Stomach smooth muscle (tissue), 2 donors: ENCODE data around the gene SEMA3E.
"Not testable (repeated sequence)": the region's sequence is repeated elsewhere in the genome, so short reads cannot be mapped to it uniquely, and the experiment has no call there.

Source experiments
- H3K27ac ChIP-seq: one replicate; pipeline ENCODE4 v1.7.0; 2013; ENCODE audit warnings: mild to moderate bottlenecking, low read length, inconsistent platforms
- H3K27me3 ChIP-seq, 2 donors: one replicate each; pipeline ENCODE4 v1.7.0; 2013; ENCODE audit warnings: low read length in 2 of 2; ENCODE audit not compliant: insufficient read depth in 2 of 2, control insufficient read depth in 1 of 2
- H3K36me3 ChIP-seq, 2 donors: one replicate each; pipeline ENCODE4 v1.7.0; 2013; ENCODE audit warnings: low read length in 2 of 2; ENCODE audit not compliant: control insufficient read depth in 2 of 2, insufficient read depth in 2 of 2
- H3K4me1 ChIP-seq: one replicate; pipeline ENCODE4 v1.7.0; 2013; ENCODE audit warnings: low read length; ENCODE audit not compliant: control insufficient read depth, insufficient read depth
- H3K4me3 ChIP-seq, 2 donors: one replicate each; pipeline ENCODE4 v1.7.0; 2013; ENCODE audit warnings: low read length in 2 of 2
- H3K9ac ChIP-seq, 2 donors: one replicate each; pipeline ENCODE4 v1.7.0; 2013; ENCODE audit warnings: low read length in 2 of 2, mild to moderate bottlenecking in 1 of 2
- H3K9me3 ChIP-seq, 2 donors: one replicate each; pipeline ENCODE4 v1.7.0; 2013; ENCODE audit warnings: low read length in 2 of 2; ENCODE audit not compliant: control insufficient read depth in 2 of 2
- donor health status: healthy.
- donor health status: Pancreatic carcinoma.

The SEMA3E gene

GRCh38 chr7:83468251-83468739 lies 180.6 kb downstream of the SEMA3E start:
- no peak overlapping the region for H3K27ac ChIP-seq
- no peaks in the 10 kb centered on the region for H3K36me3 ChIP-seq
- no peaks in the 10 kb centered on the region for H3K9me3 ChIP-seq
- no peak overlapping the region for H3K9ac ChIP-seq
- H3K4me3 ChIP-seq: no peak overlapping the region
- no peaks in the 10 kb centered on the region for H3K27me3 ChIP-seq
- H3K4me1 ChIP-seq: no peaks in the 10 kb centered on the region

GRCh38 chr7:83467493-83467892 lies 181.4 kb downstream of the SEMA3E start:
- Histone ChIP-seq H3K4me1 (no peaks in the 10 kb centered on the region), H3K9me3 (no peaks in the 10 kb centered on the region), H3K36me3 (no peaks in the 10 kb centered on the region), H3K27ac (no peak overlapping the region), H3K4me3 (no peak overlapping the region), H3K9ac (no peak overlapping the region), H3K27me3 (no peaks in the 10 kb centered on the region)

- no peak overlapping the region for H3K27ac ChIP-seq
- H3K4me1 ChIP-seq: no peaks in the 10 kb centered on the region
- H3K36me3 ChIP-seq: no peaks in the 10 kb centered on the region
- H3K27me3 ChIP-seq: no peaks in the 10 kb centered on the region
- no peak overlapping the region for H3K9ac ChIP-seq
- H3K4me3 ChIP-seq: no peak overlapping the region
- no peaks in the 10 kb centered on the region for H3K9me3 ChIP-seq
These were observed 182.0 kb downstream of the SEMA3E start for GRCh38 chr7:83466956-83467355.

GRCh38 chr7:83466187-83466923 lies 182.6 kb downstream of the SEMA3E start:
- H3K27me3 ChIP-seq: no peaks in the 10 kb centered on the region
- no peak overlapping the region for H3K9ac ChIP-seq
- no peaks in the 10 kb centered on the region for H3K36me3 ChIP-seq
- no peaks in the 10 kb centered on the region for H3K4me1 ChIP-seq
- H3K4me3 ChIP-seq: no peak overlapping the region
- no peaks in the 10 kb centered on the region for H3K9me3 ChIP-seq
- H3K27ac ChIP-seq: no peak overlapping the region

GRCh38 chr7:83465643-83466042 lies 183.3 kb downstream of the SEMA3E start:
- H3K4me1 ChIP-seq: no peaks in the 10 kb centered on the region
- no peaks in the 10 kb centered on the region for H3K36me3 ChIP-seq
- H3K27me3 ChIP-seq: no peaks in the 10 kb centered on the region
- no peak overlapping the region for H3K4me3 ChIP-seq
- no peak overlapping the region for H3K27ac ChIP-seq
- H3K9ac ChIP-seq: no peak overlapping the region
- H3K9me3 ChIP-seq: no peaks in the 10 kb centered on the region

- H3K4me1 ChIP-seq, H3K27me3 ChIP-seq, H3K9me3 ChIP-seq, H3K9ac ChIP-seq, H3K4me3 ChIP-seq, H3K36me3 ChIP-seq, H3K27ac ChIP-seq: not testable (repeated sequence)
These were observed 187.1 kb downstream of the SEMA3E start for GRCh38 chr7:83461820-83462219.

GRCh38 chr7:83459930-83460653 lies 188.8 kb downstream of the SEMA3E start:
- not testable (repeated sequence) for H3K4me3 ChIP-seq, H3K9ac ChIP-seq, H3K4me1 ChIP-seq, H3K9me3 ChIP-seq, H3K27ac ChIP-seq, H3K27me3 ChIP-seq, H3K36me3 ChIP-seq

- H3K4me3 ChIP-seq, H3K36me3 ChIP-seq, H3K9me3 ChIP-seq, H3K4me1 ChIP-seq, H3K27me3 ChIP-seq, H3K9ac ChIP-seq, H3K27ac ChIP-seq: not testable (repeated sequence)
These were observed 189.6 kb downstream of the SEMA3E start for GRCh38 chr7:83459101-83459929.

GRCh38 chr7:83457022-83457892 lies 191.7 kb downstream of the SEMA3E start:
- Histone ChIP-seq H3K4me3 (no peak overlapping the region), H3K9ac (no peak overlapping the region), H3K9me3 (no peaks in the 10 kb centered on the region), H3K27ac (no peak overlapping the region), H3K27me3 (no peaks in the 10 kb centered on the region), H3K36me3 (no peaks in the 10 kb centered on the region), H3K4me1 (no peaks in the 10 kb centered on the region)

- H3K36me3 ChIP-seq: no peaks in the 10 kb centered on the region
- no peaks in the 10 kb centered on the region for H3K4me1 ChIP-seq
- H3K9me3 ChIP-seq: no peaks in the 10 kb centered on the region
- no peak overlapping the region for H3K9ac ChIP-seq
- H3K4me3 ChIP-seq: no peak overlapping the region
- no peak overlapping the region for H3K27ac ChIP-seq
- no peaks in the 10 kb centered on the region for H3K27me3 ChIP-seq
These were observed 192.5 kb downstream of the SEMA3E start for GRCh38 chr7:83456413-83456812.
